Frontal cortex (tissue), 4 donors: ENCODE data around the gene PCK2. TPM values are rescaled to one million over a fixed set of nuclear protein-coding genes. Genes with fewer than 3 reads are reported as not detected.
A peak's percentile ranks its signal among the peaks of the same experiment; 100 is the strongest.

ENCODE experiments used
- DNase-seq, 2 donors: peaks; one replicate each; pipeline ENCODE4 v3.0.0; 2012; ENCODE audit warnings: low spot score in 2 of 2
- FAIRE-seq: peaks from 2 replicates; lab custom pipeline; 2012; peaks lifted over from hg19 to GRCh38; lab: Jason Lieb, UNC
- total RNA-seq: library from RNA; depleted of rRNA; stranded (reverse); fragments of >200 nt; gene quantifications from one replicate; pipeline ENCODE4 v1.2.3, GENCODE V29; 2014
- donor health status: control.
- donor health status: control.
- donor health status: control.

Gene PCK2
- total RNA-seq, 1 donor from 2014 or later: 1.6 TPM

DNA sequence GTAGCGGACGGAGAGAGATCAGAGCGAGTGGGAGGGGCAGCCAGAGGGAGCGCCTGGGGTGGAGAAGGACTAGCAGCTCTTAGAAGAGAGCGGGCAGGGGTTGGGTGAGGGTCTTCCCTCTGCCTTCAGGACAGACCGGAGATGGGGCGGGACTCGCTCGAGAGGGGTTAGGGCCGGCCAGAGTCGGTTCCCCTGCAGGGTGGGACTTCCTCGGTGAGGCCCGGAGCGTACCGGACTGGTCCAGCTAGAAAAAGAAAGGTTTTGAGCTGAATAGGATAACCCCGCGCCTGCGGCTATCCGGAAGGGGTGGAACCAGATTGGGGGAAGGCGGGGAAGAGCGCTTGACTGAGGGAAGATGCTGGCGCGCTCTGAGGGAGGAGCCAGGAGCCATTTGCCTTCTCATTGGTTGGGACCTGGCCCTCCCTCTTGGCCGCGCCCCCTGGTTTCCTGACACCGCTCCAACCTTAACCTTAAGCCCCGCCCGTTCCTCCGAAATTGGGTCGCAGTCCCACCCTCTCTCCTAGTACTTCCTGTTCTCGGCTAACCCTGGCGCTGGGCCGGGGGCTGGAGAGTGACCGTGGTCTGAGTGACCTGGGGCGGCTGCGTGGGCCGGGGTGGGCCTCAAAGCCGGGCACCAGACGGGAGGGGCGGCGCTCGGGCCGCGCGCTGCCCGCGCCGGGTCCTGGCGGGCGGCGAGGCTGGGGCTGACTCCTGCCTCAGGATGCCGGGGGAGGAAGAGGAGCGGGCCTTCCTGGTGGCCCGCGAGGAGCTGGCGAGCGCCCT lies 53.1 kb downstream of the PCK2 start, which contains the start of gene RNF31:
Gene RNF31, plus strand, starts transcription at position 521 of the 783 bp plus-strand sequence. Its CDS starts 201 bp downstream, at position 722.
- peak; percentile 42 for FAIRE-seq

DNA sequence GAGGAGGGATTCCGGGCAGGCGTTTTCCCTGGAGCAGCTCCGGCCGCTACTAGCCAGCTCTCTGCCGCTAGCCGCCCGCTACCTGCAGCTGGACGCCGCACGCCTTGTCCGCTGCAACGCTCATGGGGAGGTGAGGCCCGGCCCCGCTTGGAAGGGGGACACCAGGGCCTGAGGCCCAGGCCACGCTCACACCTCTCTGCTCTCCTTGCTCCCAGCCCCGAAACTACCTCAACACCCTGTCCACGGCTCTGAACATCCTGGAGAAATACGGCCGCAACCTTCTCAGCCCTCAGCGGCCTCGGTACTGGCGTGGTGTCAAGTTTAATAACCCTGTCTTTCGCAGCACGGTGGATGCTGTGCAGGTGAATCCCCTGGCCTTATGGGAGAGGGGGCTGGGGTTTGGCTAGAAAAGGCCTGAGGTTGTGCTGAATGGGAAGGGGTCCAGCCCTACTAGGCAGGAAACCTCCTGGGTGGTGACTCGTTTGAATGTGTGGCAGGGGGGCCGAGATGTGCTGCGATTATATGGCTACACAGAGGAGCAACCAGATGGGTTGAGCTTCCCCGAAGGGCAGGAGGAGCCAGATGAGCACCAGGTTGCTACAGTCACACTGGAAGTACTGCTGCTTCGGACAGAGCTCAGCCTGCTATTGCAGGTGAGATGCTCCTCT lies 53.8 kb downstream of the PCK2 start:
- DNase-seq (peak in 1 of 2 donors; percentile 38), FAIRE-seq (no peak)

More for the DNA sequence above, 53.1 kb downstream of the PCK2 start, which contains the start of gene RNF31:
- DNase-seq: peak; percentile 97 to 98

DNA sequence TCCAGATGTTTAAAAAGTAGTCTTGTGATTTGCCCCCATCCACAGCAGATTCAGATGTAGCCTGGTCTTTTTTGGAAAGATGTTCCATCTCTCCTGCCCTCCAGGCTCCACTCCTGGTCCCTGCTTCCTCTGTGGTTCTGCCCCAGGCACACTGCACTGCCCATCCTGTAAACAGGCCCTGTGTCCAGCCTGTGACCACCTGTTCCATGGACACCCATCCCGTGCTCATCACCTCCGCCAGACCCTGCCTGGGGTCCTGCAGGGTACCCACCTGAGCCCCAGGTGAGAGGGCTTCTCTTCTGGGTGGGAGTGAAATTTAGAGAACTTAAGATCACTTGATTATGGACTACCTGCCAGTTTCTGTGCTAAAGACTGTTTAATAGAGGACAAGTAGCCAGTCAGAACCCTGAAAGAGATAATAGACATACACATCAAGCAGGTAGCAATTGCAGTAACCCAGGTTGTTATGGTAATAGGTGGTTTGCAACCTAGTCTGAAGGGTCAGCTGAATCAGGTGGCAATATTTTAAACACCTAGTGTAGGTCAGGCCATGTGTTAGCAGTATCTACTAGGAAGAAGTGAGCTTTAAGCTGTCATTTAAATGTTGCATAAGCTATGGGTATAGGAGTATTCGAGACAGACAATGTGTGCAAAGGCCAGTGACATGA lies 55.3 kb downstream of the PCK2 start:
- FAIRE-seq (no peak), DNase-seq (no peak)

DNA sequence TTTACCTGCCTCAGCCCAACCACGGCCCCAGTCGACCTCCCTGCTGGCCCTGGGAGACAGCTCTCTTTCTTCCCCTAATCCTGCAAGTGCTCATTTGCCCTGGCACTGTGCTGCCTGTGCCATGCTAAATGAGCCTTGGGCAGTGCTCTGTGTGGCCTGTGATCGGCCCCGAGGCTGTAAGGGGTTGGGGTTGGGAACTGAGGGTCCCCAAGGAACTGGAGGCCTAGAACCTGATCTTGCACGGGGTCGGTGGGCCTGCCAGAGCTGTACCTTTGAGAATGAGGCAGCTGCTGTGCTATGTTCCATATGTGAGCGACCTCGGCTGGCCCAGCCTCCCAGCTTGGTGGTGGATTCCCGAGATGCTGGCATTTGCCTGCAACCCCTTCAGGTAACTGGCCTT lies 56.0 kb downstream of the PCK2 start:
- no peak for DNase-seq
- no peak for FAIRE-seq

DNA sequence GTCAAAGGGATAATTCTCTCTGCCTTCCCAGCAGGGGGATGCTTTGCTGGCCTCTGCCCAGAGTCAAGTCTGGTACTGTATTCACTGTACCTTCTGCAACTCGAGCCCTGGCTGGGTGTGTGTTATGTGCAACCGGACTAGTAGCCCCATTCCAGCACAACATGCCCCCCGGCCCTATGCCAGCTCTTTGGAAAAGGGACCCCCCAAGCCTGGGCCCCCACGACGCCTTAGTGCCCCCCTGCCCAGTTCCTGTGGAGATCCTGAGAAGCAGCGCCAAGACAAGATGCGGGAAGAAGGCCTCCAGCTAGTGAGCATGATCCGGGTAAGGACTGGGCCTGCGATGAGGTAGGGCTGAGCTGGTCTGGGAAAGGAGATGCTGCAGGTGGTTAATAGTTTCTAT lies 56.5 kb downstream of the PCK2 start:
- DNase-seq (no peak), FAIRE-seq (no peak)

DNA sequence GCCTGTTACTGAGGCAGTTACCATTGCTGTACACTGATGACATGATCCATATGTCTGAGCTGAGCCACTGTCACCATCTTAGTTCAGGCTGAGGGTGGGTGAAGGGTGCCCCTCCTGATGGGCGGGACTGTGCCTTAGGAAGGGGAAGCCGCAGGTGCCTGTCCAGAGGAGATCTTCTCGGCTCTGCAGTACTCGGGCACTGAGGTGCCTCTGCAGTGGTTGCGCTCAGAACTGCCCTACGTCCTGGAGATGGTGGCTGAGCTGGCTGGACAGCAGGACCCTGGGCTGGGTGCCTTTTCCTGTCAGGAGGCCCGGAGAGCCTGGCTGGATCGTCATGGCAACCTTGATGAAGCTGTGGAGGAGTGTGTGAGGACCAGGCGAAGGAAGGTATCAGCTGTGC lies 56.9 kb downstream of the PCK2 start:
- DNase-seq: no peak
- no peak for FAIRE-seq

DNA sequence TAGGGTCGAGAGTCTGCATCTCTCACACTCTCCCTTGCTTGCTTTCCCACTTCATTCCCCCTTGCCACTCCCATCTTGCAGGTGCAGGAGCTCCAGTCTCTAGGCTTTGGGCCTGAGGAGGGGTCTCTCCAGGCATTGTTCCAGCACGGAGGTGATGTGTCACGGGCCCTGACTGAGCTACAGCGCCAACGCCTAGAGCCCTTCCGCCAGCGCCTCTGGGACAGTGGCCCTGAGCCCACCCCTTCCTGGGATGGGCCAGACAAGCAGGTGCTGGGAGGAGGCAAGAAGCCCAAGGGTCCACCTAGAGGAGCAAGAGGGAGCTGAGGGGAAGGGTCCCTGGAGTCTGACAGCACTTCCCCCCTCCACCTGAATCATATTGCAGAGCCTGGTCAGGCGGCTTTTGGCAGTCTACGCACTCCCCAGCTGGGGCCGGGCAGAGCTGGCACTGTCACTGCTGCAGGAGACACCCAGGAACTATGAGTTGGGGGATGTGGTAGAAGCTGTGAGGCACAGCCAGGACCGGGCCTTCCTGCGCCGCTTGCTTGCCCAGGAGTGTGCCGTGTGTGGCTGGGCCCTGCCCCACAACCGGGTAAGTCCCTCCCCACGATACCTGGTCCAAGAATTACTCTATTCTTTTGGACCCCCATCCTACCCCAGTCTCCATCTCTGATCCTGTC lies 57.4 kb downstream of the PCK2 start:
- FAIRE-seq (no peak), DNase-seq (no peak)

Other genes starting within 250 kb of the PCK2 start
- gene DHRS4, start 140.5 kb upstream of the PCK2 start, total RNA-seq: 7.3 TPM
- 3.3 TPM for gene DHRS4L2, start 105.4 kb upstream of the PCK2 start, total RNA-seq
- gene CARMIL3, start 42.3 kb upstream of the PCK2 start, total RNA-seq: 18.8 TPM
- gene CPNE6, start 22.7 kb upstream of the PCK2 start, total RNA-seq: 35.5 TPM
- 56.7 TPM for gene DCAF11, start 20.5 kb downstream of the PCK2 start, total RNA-seq
- 1.2 TPM for gene NRL, start 20.6 kb downstream of the PCK2 start, total RNA-seq
- gene FITM1, start 36.3 kb downstream of the PCK2 start, total RNA-seq: 0.41 TPM
- gene PSME1, start 41.9 kb downstream of the PCK2 start, total RNA-seq: 20.4 TPM
- gene EMC9, start 47.3 kb downstream of the PCK2 start, total RNA-seq: 8.6 TPM
- 25.7 TPM for gene PSME2, start 52.3 kb downstream of the PCK2 start, total RNA-seq
- 23.2 TPM for gene RNF31, start 53.2 kb downstream of the PCK2 start, total RNA-seq
- gene IRF9, start 67.0 kb downstream of the PCK2 start, total RNA-seq: 12.2 TPM
- gene REC8, start 77.8 kb downstream of the PCK2 start, total RNA-seq: 15.1 TPM
- gene IPO4, start 94.5 kb downstream of the PCK2 start, total RNA-seq: 12.6 TPM
- gene TM9SF1, start 101.1 kb downstream of the PCK2 start, total RNA-seq: 9.8 TPM
- gene TSSK4, start 111.4 kb downstream of the PCK2 start, total RNA-seq: not detected
- gene CHMP4A, start 119.2 kb downstream of the PCK2 start, total RNA-seq: 40.4 TPM
- 18.8 TPM for gene MDP1, start 121.8 kb downstream of the PCK2 start, total RNA-seq
- 62.8 TPM for gene NEDD8, start 138.1 kb downstream of the PCK2 start, total RNA-seq
- gene GMPR2, start 138.6 kb downstream of the PCK2 start, total RNA-seq: 51.8 TPM
- 42.4 TPM for gene TINF2, start 148.3 kb downstream of the PCK2 start, total RNA-seq
- 0.82 TPM for gene TGM1, start 168.9 kb downstream of the PCK2 start, total RNA-seq
- 25.7 TPM for gene RABGGTA, start 177.3 kb downstream of the PCK2 start, total RNA-seq
- gene DHRS1, start 205.5 kb downstream of the PCK2 start, total RNA-seq: 8.2 TPM
- gene NOP9, start 205.5 kb downstream of the PCK2 start, total RNA-seq: 22.8 TPM
- gene CIDEB, start 213.7 kb downstream of the PCK2 start, total RNA-seq: 2.0 TPM
- gene LTB4R2, start 215.8 kb downstream of the PCK2 start, total RNA-seq: 1.6 TPM
- gene LTB4R, start 217.2 kb downstream of the PCK2 start, total RNA-seq: 1.2 TPM
- 0.82 TPM for gene ADCY4, start 240.8 kb downstream of the PCK2 start, total RNA-seq
- gene RIPK3, start 245.7 kb downstream of the PCK2 start, total RNA-seq: under 0.01 TPM